GM20000 (cell line): ENCODE results near the gene LPCAT1.

ENCODE experiments used
- DNase-seq: peaks from one replicate; pipeline ENCODE4 v3.0.0; 2012; ENCODE audit warnings: low spot score
- CTCF ChIP-seq: IDR thresholded peaks from 2 replicates; pipeline ENCODE4 v1.5.1; 2012; ENCODE audit warnings: mild to moderate bottlenecking, control low read depth; ENCODE audit errors: extremely low read depth, missing control alignments

The LPCAT1 gene

DNA sequence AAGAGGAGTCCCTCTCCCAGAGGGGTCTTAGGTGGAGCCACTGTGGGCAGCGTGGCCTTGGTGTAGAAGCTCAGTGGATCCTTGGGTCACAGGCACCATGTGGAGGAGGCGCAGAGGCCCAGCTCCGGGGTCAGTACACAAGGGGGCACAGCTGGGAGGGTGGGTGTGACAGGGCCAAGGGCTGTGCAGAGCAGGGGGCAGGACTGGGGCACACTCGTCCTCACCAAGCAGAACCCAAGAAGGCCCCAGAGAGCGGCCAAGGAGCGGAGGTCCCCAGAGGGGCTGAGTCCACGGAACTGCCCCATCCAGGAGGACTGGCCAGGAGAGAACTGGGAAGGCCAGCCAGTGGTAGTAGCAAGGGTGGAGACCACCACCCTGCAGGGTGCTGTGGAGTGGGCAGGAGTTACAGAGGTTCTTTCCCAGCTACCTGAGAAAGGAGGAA lies 2.5 kb upstream of the LPCAT1 start:
- no peak for TF ChIP-seq CTCF
- DNase-seq = no peak

DNA sequence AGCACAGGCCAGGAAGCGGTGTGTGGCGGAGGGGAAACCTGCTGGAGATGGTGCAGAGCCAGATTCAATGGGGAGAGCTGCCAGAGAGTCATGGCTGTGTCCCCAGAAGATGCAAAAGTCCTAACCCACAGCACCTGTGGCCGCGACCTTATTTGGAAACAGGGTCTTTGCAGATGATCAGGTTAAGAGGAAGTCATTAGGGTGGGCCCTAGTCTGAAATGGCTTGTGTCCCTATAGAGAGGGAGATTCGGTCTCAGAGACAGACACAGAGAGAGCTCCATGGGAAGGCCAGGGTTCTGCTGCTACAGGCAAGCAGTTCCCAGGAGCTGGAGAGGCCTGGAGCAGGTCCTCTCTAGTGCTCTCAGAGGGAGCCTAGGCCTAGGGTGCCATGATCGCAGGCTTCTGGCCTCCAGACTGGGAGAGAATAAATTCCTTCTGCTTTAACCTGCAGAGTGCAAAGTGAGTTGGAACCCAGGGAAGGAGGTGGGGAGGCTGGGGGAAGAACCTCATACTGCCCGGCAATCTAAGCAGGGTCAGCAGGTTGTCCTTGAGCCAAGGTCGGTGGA lies 1.9 kb upstream of the LPCAT1 start:
- TF ChIP-seq CTCF = no peak
- no peak for DNase-seq

- TF ChIP-seq CTCF = no peak
- DNase-seq = no peak
Measured at GRCh38 chr5:1524799-1525623, 1.3 kb upstream of the LPCAT1 start.

- no peak for DNase-seq
Measured at GRCh38 chr5:1524481-1524798, 680 bp upstream of the LPCAT1 start.

GRCh38 chr5:1523480-1523792 lies 324 bp downstream of the LPCAT1 start:
- no peak for DNase-seq
- TF ChIP-seq CTCF = no peak

More at GRCh38 chr5:1524481-1524798, 680 bp upstream of the LPCAT1 start:
- TF ChIP-seq CTCF = no peak

DNA sequence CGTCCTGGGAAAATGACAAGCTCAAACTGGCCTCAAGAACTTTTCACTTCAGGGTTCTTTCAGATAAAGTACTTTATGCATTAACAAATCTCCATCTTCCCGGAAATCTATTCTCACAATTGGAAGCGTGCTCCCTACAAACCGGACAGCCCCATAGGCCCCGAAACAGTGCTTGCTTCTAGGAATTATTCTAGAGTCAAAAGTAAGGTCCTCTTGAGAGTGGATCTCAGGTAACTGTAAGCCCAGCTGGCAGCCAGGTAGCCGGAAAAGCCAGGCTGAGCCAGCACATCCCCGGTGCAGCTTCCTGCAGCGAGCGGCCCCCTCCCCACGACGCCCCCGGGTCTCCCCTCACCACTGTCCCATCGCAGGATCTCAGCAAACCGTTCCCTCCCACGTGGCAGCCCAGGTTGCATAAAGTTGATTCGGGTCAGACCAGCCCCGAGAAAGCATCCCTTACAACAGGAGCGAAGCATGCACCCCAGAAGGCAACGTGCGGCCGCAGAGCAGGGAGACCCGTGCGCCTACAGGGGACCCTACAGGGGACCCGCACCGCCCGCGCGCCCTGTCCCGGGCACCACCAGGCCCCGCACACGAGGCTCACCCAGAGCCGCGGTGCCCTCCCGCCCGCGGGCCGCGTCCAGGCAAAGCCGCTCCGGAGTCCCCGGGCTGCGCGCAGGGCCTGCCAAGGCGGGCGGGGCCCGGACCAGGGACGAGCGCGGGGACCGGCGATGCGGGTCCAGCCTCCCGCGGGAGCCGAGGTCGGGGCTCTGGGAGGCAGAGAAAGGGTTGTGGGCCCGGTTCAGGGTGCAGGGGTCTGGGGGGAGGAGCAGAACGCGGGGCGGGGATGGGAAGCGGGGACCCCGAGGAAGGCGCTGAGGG lies 920 bp downstream of the LPCAT1 start:
- TF ChIP-seq CTCF = no peak
- DNase-seq = no peak
